H1 (cell line): ENCODE data around the gene ZNF213. TPM values are rescaled to one million over a fixed set of nuclear protein-coding genes. Genes with fewer than 3 reads are reported as not detected.

ENCODE experiments used
- CEBPB ChIP-seq: IDR thresholded peaks from 2 replicates; pipeline ENCODE4 v1.6.1; 2012; ENCODE audit warnings: low read depth, low read length
- CHD2 ChIP-seq: IDR thresholded peaks from 2 replicates; pipeline ENCODE4 v1.6.1; 2012; ENCODE audit warnings: low read length, improper control_type of control experiment
- CREB1 ChIP-seq: IDR thresholded peaks from 2 replicates; pipeline ENCODE4 v1.6.1; 2012; ENCODE audit warnings: inconsistent platforms
- CTCF ChIP-seq, 3 experiments: IDR thresholded peaks; 1 replicate in 2 of 3; 2 replicates in 1 of 3; pipeline versions ENCODE4 v1.5.1 to v1.6.1; 2011; ENCODE audit warnings: low read length in 3 of 3, mild to moderate bottlenecking in 3 of 3, inconsistent platforms in 2 of 3, low read depth in 1 of 3, moderate library complexity in 1 of 3; ENCODE audit not compliant: insufficient read depth in 1 of 3; ENCODE audit errors: control extremely low read depth in 1 of 3
- GABPA ChIP-seq: IDR thresholded peaks from 2 replicates; pipeline ENCODE4 v1.6.1; 2011; ENCODE audit warnings: mild to moderate bottlenecking, low read length, moderate library complexity, borderline replicate concordance; ENCODE audit not compliant: insufficient read depth
- HDAC2 ChIP-seq, 2 experiments: fragments of 300-600 bp in 1 of 2; sonication (generic) in 1 of 2; IDR thresholded peaks; 2 replicates each; pipeline ENCODE4 v1.6.1; 2011 to 2012; ENCODE audit warnings: low read depth in 2 of 2, low read length in 2 of 2, mild to moderate bottlenecking in 2 of 2, moderate library complexity in 2 of 2, borderline replicate concordance in 1 of 2, inconsistent platforms in 1 of 2
- NRF1 ChIP-seq: IDR thresholded peaks from 2 replicates; pipeline ENCODE4 v1.6.1; 2011; ENCODE audit warnings: mild to moderate bottlenecking, low read depth, low read length, improper control_type of control experiment
- POLR2A ChIP-seq, 2 experiments: IDR thresholded peaks; 1 replicate in 1 of 2; 2 replicates in 1 of 2; pipeline ENCODE4 v1.6.1; 2011; ENCODE audit warnings: low read depth in 2 of 2, low read length in 2 of 2, mild to moderate bottlenecking in 2 of 2; ENCODE audit errors: control extremely low read depth in 1 of 2
- POU5F1 ChIP-seq: IDR thresholded peaks from 2 replicates; pipeline ENCODE4 v1.6.1; 2011; ENCODE audit warnings: low read depth, mild to moderate bottlenecking, low read length, moderate library complexity
- RBBP5 ChIP-seq: IDR thresholded peaks from 2 replicates; pipeline ENCODE4 v1.7.1; 2012; ENCODE audit warnings: low read depth, mild to moderate bottlenecking, inconsistent platforms, low read length, moderate library complexity, borderline replicate concordance
- SP1 ChIP-seq: IDR thresholded peaks from 2 replicates; pipeline ENCODE4 v1.6.1; 2011; ENCODE audit warnings: low read depth, low read length
- TBP ChIP-seq: IDR thresholded peaks from 2 replicates; pipeline ENCODE4 v1.6.1; 2011; ENCODE audit warnings: low read depth, low read length, improper control_type of control experiment
- TEAD4 ChIP-seq: IDR thresholded peaks from 2 replicates; pipeline ENCODE4 v1.6.1; 2012; ENCODE audit warnings: low read depth, low read length, inconsistent platforms, mixed read lengths
- YY1 ChIP-seq: IDR thresholded peaks from 2 replicates; pipeline ENCODE4 v1.6.1; 2011; ENCODE audit warnings: low read depth, mild to moderate bottlenecking, low read length
- polyA plus RNA-seq, 7 experiments: library from polyadenylated mRNA; depleted of rRNA in 3 of 7; stranded (reverse) in 5 of 7; unstranded in 2 of 7; fragments of >200 nt in 5 of 7; fragments of 200-250 nt in 2 of 7; gene quantifications; 1 replicate in 5 of 7; 2 replicates in 1 of 7; 4 replicates in 1 of 7; pipeline versions ENCODE4 v1.2.1 to v1.2.3, GENCODE V29; 2011 to 2013; ENCODE audit warnings: missing spikeins in 2 of 7, mixed read lengths in 2 of 7
- total RNA-seq: library from RNA; stranded (reverse); fragmentation: NEBNext Ultra II Directional; extraction: Animal tissue kit (Norgen Biotek cat#: 25700); gene quantifications from 2 replicates; pipeline ENCODE4 v1.2.1, GENCODE V29; 2021

The ZNF213 gene
- total and polyA plus RNA-seq, 2 of the 8 experiments (the other 6 are each of a cell fraction or from before 2014, with no cell fraction given): 1.6 to 6.9 TPM

GRCh38 chr16:3150346-3151218, 15.8 kb downstream of the ZNF213 start (continued):
- TF ChIP-seq TEAD4 (peak; percentile 84), YY1 (0 out of 2 replicates have a peak, but pooled peaks have one; percentile 9), CREB1 (peak; percentile 67; the same call in 1 of the 2 replicates), SP1 (no peak), CHD2 (no peak), NRF1 (peak; percentile 60), POLR2A (IDR thresholded peaks at IDR 0.05; ENCODE audit: control extremely low read depth in 1 of 2, low read depth in 2 of 2, low read length in 2 of 2) (no peak), RBBP5 (peak; percentile 40; the same call in 1 of the 2 replicates), GABPA (0 out of 2 replicates have a peak, but pooled peaks have one; percentile 3), CTCF (IDR thresholded peaks at IDR 0.05; ENCODE audit: control extremely low read depth in 1 of 3, insufficient read depth in 1 of 3, low read depth in 1 of 3, low read length in 3 of 3) (no peak), POU5F1 (peak; percentile 78; the same call in 1 of the 2 replicates), CEBPB (peak; percentile 79), HDAC2 (IDR thresholded peaks at IDR 0.05; ENCODE audit: borderline replicate concordance in 1 of 2, low read depth in 2 of 2, low read length in 2 of 2) (0 out of 4 replicates have a peak, but pooled peaks of 1 of the 2 experiments have one; percentile 10), TBP (peak; percentile 100)
- TF ChIP-seq, all 59 proteins: peak for 17
